HUES6 (cell line): ENCODE measurements around the gene ETFA.

ENCODE experiments used
- H3K27ac ChIP-seq: 2 replicates; pipeline ENCODE4 v1.7.0; 2013; ENCODE audit warnings: low read depth, mild to moderate bottlenecking, low read length, inconsistent platforms
- H3K27me3 ChIP-seq: 2 replicates; pipeline ENCODE4 v1.6.1; 2013; ENCODE audit warnings: low read length; ENCODE audit not compliant: control insufficient read depth, insufficient read depth
- H3K36me3 ChIP-seq: 2 replicates; pipeline ENCODE4 v1.6.1; 2013; ENCODE audit warnings: low read length; ENCODE audit not compliant: control insufficient read depth, insufficient read depth
- H3K4me1 ChIP-seq: 2 replicates; pipeline ENCODE4 v1.6.1; 2013; ENCODE audit warnings: low read length; ENCODE audit not compliant: control insufficient read depth, insufficient read depth
- H3K4me3 ChIP-seq: 2 replicates; pipeline ENCODE4 v1.5.1; 2013; ENCODE audit warnings: low read depth, low read length
- H3K9ac ChIP-seq: one replicate; pipeline ENCODE4 v1.6.1; 2013; ENCODE audit warnings: mild to moderate bottlenecking, low read length
- H3K9me3 ChIP-seq: 2 replicates; pipeline ENCODE4 v1.6.1; 2013; ENCODE audit warnings: low read depth, low read length; ENCODE audit not compliant: control insufficient read depth, insufficient read depth

ETFA gene

DNA sequence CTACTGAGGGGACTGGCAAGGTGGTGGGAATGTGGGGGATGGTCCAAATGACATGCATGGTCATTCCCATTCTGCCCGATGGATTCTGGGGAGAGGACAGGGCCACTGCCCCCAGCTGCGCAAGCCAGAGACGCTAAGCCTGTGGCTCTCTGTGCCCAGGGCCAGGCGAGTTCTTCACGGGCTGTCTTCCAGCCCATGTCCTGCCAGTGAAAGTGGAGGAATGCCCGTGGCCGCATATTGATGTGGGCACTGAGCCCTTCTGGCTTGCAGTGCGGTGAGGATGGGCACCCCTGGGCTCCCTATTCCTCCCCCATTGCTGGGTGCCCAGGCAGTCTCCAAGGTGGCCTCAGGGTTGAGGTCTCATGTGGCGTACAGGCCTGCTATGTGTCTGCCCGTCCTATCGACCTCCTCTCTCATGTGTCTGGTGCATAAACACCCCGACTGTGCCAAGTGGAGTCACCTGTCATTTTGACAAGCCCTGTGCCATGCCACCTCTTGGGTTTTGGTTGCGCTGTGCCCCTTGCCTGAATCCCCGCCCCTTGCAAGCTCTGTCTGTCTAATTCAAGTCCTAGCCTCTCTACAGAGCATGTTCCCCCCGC is 134.7 kb downstream of the ETFA start:
- no peaks in the 10 kb centered on the region for H3K27me3 ChIP-seq
- H3K27ac ChIP-seq: no peak overlapping the region
- no peaks in the 10 kb centered on the region for H3K36me3 ChIP-seq

DNA sequence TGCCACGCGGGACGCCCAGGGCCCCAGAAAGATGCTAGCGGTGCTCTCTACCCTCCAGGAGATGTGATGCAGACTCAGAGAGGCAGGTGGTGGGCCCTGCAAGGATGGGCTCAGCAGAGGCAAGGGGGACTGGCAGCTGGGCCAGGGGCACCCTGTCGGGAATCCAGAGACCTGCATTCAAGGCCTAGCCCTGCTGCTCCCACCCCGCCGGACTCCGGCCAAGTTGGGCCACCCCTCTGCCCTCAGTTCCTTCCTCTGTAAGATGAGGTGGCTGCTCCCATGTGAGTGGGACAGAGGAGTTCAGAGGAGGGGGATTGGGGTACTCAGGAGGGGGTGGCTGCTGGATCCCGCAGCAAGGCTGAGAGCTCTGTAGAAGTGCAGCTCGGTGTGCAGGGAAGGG is 135.2 kb downstream of the ETFA start:
- no peaks in the 10 kb centered on the region for H3K27me3 ChIP-seq
- no peak overlapping the region for H3K27ac ChIP-seq
- H3K9me3 ChIP-seq: no peaks in the 10 kb centered on the region
- H3K36me3 ChIP-seq: no peaks in the 10 kb centered on the region
- H3K4me1 ChIP-seq: peaks cover 10% of the 10 kb centered on the region; the same call in 1 of the 2 replicates
- no peak overlapping the region for H3K4me3 ChIP-seq
- no peak overlapping the region for H3K9ac ChIP-seq

More for the DNA sequence above, 134.7 kb downstream of the ETFA start:
- no peak overlapping the region for H3K4me3 ChIP-seq
- H3K9ac ChIP-seq: no peak overlapping the region
- no peaks in the 10 kb centered on the region for H3K9me3 ChIP-seq
- H3K4me1 ChIP-seq: peaks cover 10% of the 10 kb centered on the region; the same call in 1 of the 2 replicates

DNA sequence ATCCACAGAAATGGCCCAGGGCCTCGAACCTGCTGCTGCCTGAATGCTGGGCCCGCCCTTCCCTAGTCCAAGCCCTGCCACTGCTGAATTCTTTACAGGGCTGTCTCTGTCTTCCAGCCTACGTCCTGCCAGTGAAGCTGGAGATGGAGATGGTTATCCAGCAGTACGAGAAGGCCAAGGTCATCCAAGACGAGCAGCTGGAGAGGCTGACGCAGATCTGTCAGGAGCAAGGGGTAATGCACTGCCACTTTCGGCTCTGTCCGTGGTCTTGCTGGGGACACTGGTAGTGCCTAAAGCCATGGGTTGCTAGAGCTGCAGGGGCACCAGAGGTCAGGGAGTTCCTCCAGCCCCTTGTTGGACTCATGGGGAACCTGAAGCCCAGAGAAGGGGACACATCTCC is 135.8 kb downstream of the ETFA start:
- H3K4me1 ChIP-seq: peaks cover 10% of the 10 kb centered on the region; the same call in 1 of the 2 replicates
- H3K9ac ChIP-seq: no peak overlapping the region
- no peaks in the 10 kb centered on the region for H3K36me3 ChIP-seq
- no peak overlapping the region for H3K27ac ChIP-seq
- H3K27me3 ChIP-seq: no peaks in the 10 kb centered on the region
- H3K4me3 ChIP-seq: no peak overlapping the region
- H3K9me3 ChIP-seq: no peaks in the 10 kb centered on the region

DNA sequence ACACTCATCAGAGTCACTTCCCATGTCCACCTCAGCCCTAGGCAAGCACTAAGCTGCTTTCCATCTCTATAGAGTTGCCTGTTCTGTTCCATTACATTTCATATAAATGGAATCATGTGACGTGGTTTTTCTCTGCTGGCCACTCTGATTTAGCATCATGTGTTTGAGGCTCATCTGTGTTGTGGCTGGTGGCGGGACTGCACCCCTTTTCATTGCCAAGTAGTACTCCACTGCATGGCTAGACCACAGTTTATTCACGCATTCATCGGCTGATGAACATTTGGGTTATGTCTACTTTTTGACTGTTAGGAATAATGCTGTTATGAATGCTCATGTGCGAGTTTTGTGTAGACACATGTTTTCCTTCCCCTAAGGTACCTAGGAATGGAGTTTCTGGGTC is 136.6 kb downstream of the ETFA start:
- Histone ChIP-seq H3K27ac (no peak overlapping the region), H3K27me3 (no peaks in the 10 kb centered on the region), H3K4me3 (no peak overlapping the region), H3K9ac (no peak overlapping the region), H3K4me1 (peaks cover 10% of the 10 kb centered on the region; the same call in 1 of the 2 replicates), H3K36me3 (no peaks in the 10 kb centered on the region), H3K9me3 (no peaks in the 10 kb centered on the region)

DNA sequence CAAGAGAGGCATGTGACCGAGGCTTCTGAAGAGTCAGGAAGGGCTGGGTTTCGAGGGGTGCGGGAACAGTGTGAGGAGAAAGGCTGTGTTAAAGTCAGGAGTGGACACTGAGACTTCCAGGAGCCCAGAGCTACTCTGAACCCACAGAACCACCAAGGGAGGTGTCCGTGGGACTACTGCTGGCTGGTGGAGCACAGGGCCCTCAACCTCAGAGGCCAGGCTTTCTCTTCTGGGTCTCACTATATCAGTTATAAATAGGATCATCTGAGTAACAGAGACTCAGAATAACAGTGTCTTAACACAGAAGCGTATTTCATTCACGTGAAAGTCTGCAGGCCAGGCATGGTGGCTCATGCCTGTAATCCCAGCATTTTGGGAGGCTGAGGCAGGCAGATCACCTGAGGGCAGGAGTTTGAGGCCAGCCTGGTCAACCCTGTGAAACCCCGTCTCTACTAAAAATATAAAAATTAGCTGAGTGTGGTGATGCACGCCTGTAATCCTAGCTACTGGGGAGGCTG is 137.9 kb downstream of the ETFA start:
- Histone ChIP-seq H3K9me3 (no peaks in the 10 kb centered on the region), H3K9ac (no peak overlapping the region), H3K27ac (no peak overlapping the region), H3K4me1 (peaks cover 14% of the 10 kb centered on the region), H3K27me3 (no peaks in the 10 kb centered on the region), H3K4me3 (no peak overlapping the region), H3K36me3 (no peaks in the 10 kb centered on the region)

DNA sequence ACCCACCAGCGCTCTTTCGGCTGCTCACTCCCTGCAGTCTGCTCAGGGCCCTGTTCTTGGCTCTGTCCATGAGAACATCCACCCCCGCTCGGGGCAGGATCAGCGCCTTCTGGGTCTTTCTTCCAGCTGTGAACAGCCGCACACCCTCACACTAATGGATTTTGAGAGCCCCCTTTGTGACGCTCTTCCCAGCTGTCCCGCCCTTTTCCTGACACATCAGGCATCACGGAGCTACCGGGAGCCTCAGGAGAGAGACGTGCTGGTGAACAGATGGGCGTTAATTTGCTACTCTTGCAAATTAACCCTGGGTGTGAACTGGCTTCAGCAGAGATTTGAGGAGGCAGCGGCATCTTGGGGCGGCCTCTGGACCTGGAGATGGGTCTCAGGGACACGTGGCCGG is 138.5 kb downstream of the ETFA start:
- Histone ChIP-seq H3K27me3 (no peaks in the 10 kb centered on the region), H3K36me3 (no peaks in the 10 kb centered on the region), H3K4me3 (no peak overlapping the region), H3K9ac (no peak overlapping the region), H3K27ac (no peak overlapping the region), H3K9me3 (no peaks in the 10 kb centered on the region), H3K4me1 (peaks cover 10% of the 10 kb centered on the region)

DNA sequence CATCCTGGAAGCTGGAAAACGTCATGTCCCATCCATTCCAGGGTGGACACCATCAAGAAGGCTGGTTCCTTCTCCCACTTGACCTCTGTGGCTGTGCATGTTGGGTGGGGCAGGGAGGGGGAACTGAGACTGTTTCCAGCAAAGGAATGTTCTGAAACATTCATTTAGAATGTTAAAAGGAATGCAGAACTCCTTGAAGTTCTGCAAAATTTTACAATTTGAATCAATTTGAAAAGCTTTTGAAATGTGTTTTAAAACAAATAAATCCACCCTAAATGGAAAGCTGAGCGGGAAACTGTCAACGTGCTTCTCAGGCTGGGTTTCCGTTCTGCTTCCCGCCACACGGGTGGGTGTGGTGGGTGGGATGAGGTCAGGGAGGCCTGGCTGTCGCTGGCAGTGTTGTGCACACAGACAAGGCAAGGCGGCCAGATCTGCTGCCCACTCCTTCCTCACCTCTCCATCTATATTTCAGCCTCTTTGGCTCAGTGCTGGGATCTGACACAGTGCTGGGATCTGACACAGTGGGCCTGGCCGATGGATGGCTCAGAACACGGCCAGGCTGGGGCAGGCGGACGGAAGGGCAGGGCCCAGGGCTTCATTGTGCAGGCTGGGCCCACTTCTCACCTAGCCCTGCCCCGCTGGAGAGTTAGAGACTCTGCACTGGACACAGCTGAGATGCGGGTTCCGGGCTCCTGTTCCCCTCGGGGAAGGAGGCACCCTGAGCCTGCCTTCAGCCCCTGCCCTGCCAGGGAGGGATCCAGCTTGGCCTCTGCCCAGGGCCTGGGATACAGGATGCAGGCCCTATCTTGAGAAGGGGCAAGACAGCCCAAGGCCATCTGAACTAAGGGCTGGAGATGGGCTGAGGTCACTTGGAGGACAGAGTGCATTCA is 141.1 kb downstream of the ETFA start:
- H3K4me1 ChIP-seq: peaks cover 5% of the 10 kb centered on the region
- no peaks in the 10 kb centered on the region for H3K36me3 ChIP-seq
- H3K9ac ChIP-seq: no peak overlapping the region
- no peak overlapping the region for H3K27ac ChIP-seq
- no peak overlapping the region for H3K4me3 ChIP-seq
- no peaks in the 10 kb centered on the region for H3K27me3 ChIP-seq
- no peaks in the 10 kb centered on the region for H3K9me3 ChIP-seq

DNA sequence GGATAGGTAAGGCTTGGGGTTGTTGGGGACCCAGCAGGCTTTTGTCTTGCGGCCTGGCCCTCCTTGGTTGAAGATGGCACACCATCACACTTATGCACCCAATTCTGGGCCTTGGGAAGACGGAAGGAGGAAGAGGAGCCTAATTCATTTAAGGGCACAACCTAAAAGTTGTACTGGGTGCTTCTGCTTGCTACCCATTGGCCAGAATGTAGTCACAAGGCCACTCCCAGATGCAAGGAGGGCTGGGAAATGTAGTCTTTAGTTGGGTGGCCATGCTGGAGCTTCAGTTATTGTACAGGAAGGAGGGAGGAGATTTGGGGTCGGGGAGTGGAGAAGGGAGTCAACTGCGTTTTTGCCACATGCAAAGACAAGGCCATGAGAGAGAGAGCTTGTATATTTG is 142.3 kb downstream of the ETFA start:
- Histone ChIP-seq H3K27ac (no peak overlapping the region), H3K9ac (no peak overlapping the region), H3K4me3 (no peak overlapping the region), H3K4me1 (peaks cover 5% of the 10 kb centered on the region), H3K27me3 (no peaks in the 10 kb centered on the region), H3K36me3 (no peaks in the 10 kb centered on the region), H3K9me3 (no peaks in the 10 kb centered on the region)

DNA sequence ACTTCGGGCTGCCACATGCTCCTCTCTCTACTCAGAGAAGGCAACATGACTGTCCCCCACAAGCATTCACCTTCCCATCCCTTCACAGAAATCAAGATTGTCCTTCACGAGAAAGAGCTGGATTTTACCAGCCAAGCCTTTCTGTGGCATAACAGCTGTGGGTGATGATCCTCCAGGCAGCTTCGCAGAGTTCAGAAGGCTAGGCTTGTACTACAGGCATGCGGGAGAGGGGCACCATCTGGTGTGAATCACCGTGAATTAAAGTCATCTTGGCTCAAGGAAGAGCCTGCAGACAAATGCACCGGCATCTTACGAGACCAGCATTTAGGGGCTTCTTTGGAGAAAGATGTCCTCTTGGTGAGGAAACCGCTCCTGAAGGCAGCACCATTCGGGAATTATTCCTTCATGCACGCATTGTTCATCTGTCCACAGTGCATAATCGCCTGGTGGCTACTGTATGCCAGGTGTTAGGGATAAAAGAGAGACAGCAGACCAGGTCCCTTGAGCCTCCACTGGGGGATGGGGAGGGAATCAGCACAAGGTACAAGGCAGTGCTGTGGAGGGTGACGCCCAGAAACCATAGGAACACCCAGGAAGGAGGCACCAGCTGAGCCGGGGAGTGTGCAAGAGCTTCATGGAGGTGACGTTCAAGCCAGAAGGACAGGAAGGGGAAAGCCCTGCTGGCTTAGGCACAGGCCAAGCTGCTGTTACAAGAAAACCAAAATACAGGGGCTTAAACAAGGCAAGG is 142.9 kb downstream of the ETFA start:
- no peaks in the 10 kb centered on the region for H3K27me3 ChIP-seq

DNA sequence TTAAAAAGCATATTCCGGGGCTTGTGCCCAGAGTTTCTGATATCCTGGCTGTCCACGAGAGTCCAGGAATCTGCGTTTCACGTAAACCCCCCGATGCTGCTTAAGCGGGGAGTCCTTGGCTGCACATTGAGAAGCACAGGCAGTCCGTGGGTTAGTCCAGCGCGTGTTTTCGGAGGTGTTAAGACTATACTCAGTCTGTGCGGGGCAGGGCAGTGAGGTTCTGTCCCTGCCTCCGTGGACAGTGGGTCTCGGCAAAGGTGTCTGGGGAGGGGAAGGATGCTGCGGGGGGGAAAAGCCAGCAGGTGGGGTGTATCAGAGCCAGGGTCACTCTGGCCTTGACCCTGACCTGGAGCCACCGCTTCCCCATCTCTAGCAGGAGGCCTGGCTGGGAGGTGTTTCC is 145.3 kb downstream of the ETFA start:
- H3K9me3 ChIP-seq: no peaks in the 10 kb centered on the region
- H3K4me1 ChIP-seq: peaks cover 17% of the 10 kb centered on the region
- no peaks in the 10 kb centered on the region for H3K36me3 ChIP-seq
- H3K27ac ChIP-seq: no peak overlapping the region
- no peak overlapping the region for H3K9ac ChIP-seq
- no peaks in the 10 kb centered on the region for H3K27me3 ChIP-seq
- no peak overlapping the region for H3K4me3 ChIP-seq

More for the DNA sequence above, 142.9 kb downstream of the ETFA start:
- Histone ChIP-seq H3K4me3 (no peak overlapping the region), H3K4me1 (peaks cover 9% of the 10 kb centered on the region), H3K27ac (no peak overlapping the region), H3K9me3 (no peaks in the 10 kb centered on the region), H3K9ac (no peak overlapping the region), H3K36me3 (no peaks in the 10 kb centered on the region)
